IgD-negative memory B cell (primary cell): ENCODE data around the gene ROBO1. TPM values are rescaled to one million over a fixed set of nuclear protein-coding genes. Genes with fewer than 3 reads are reported as not detected.
"Not testable (repeated sequence)": the region's sequence is repeated elsewhere in the genome, so short reads cannot be mapped to it uniquely, and the experiment has no call there.

ENCODE experiments used
- H3K27ac Mint-ChIP-seq, 3 donors: one replicate each; pipeline ENCODE4 v1.8.0; 2020 to 2022; ENCODE audit warnings: mild to moderate bottlenecking in 3 of 3, mixed read lengths in 3 of 3, moderate library complexity in 1 of 3
- H3K27me3 Mint-ChIP-seq: one replicate; pipeline ENCODE4 v1.8.0; 2021; ENCODE audit warnings: mixed read lengths
- H3K36me3 Mint-ChIP-seq: one replicate; pipeline ENCODE4 v1.8.0; 2020; ENCODE audit warnings: mild to moderate bottlenecking, mixed read lengths
- H3K4me1 Mint-ChIP-seq, 3 donors: one replicate each; pipeline ENCODE4 v1.8.0; 2020 to 2022; ENCODE audit warnings: mixed read lengths in 3 of 3, mild to moderate bottlenecking in 1 of 3
- H3K4me3 Mint-ChIP-seq, 4 donors: one replicate each; pipeline ENCODE4 v1.8.0; 2020 to 2022; ENCODE audit warnings: mild to moderate bottlenecking in 4 of 4, mixed read lengths in 4 of 4, moderate library complexity in 3 of 4
- H3K9me3 Mint-ChIP-seq, 3 donors: one replicate each; pipeline ENCODE4 v1.8.0; 2020 to 2021; ENCODE audit warnings: mixed read lengths in 3 of 3, mild to moderate bottlenecking in 1 of 3
- polyA plus RNA-seq: library from polyadenylated mRNA; unstranded; fragments of 300-500 nt; fragmentation: Illumina TruSeq; gene quantifications from one replicate; pipeline ENCODE4 v1.2.3, GENCODE V29; 2021

ROBO1 gene
- polyA plus RNA-seq, 1 donor from 2014 or later = 2.3 TPM

- no peaks in the 10 kb centered on the region for H3K27me3 Mint-ChIP-seq
- H3K9me3 Mint-ChIP-seq = peaks cover 5 to 9% (median 9%) of the 10 kb centered on the region in 3 donors
- peaks cover 2% of the 10 kb centered on the region for H3K36me3 Mint-ChIP-seq
- no peak overlapping the region for H3K27ac Mint-ChIP-seq
- no peak overlapping the region for H3K4me3 Mint-ChIP-seq
- no peaks in the 10 kb centered on the region for H3K4me1 Mint-ChIP-seq
Observed at GRCh38 chr3:78741066-78741645, 1026.6 kb downstream of the ROBO1 start.

GRCh38 chr3:78738833-78739232 is 1029.0 kb downstream of the ROBO1 start:
- Mint-ChIP-seq H3K9me3 (peaks cover 0 to 9% (median 3%) of the 10 kb centered on the region in 3 donors), H3K27ac (no peak overlapping the region), H3K4me3 (no peak overlapping the region), H3K36me3 (no peaks in the 10 kb centered on the region), H3K4me1 (no peaks in the 10 kb centered on the region), H3K27me3 (no peaks in the 10 kb centered on the region)

- no peak overlapping the region for H3K27ac Mint-ChIP-seq
- H3K9me3 Mint-ChIP-seq = peaks cover 0 to 8% (median 3%) of the 10 kb centered on the region in 3 donors
- H3K4me3 Mint-ChIP-seq = no peak overlapping the region
- no peaks in the 10 kb centered on the region for H3K27me3 Mint-ChIP-seq
- H3K36me3 Mint-ChIP-seq = no peaks in the 10 kb centered on the region
- H3K4me1 Mint-ChIP-seq = no peaks in the 10 kb centered on the region
Observed at GRCh38 chr3:78737988-78738387, 1029.8 kb downstream of the ROBO1 start.

GRCh38 chr3:78736863-78737262 is 1030.9 kb downstream of the ROBO1 start:
- H3K36me3 Mint-ChIP-seq = no peaks in the 10 kb centered on the region
- H3K27me3 Mint-ChIP-seq = no peaks in the 10 kb centered on the region
- no peak overlapping the region for H3K27ac Mint-ChIP-seq
- no peak overlapping the region for H3K4me3 Mint-ChIP-seq
- no peaks in the 10 kb centered on the region for H3K4me1 Mint-ChIP-seq
- peaks cover 0 to 8% (median 3%) of the 10 kb centered on the region in 3 donors for H3K9me3 Mint-ChIP-seq

- H3K27ac Mint-ChIP-seq = no peak overlapping the region
- no peaks in the 10 kb centered on the region for H3K4me1 Mint-ChIP-seq
- H3K4me3 Mint-ChIP-seq = no peak overlapping the region
- no peaks in the 10 kb centered on the region for H3K36me3 Mint-ChIP-seq
- no peaks in the 10 kb centered on the region for H3K27me3 Mint-ChIP-seq
- peaks cover 0 to 8% (median 3%) of the 10 kb centered on the region in 3 donors for H3K9me3 Mint-ChIP-seq
Observed at GRCh38 chr3:78734048-78734637, 1033.7 kb downstream of the ROBO1 start.

GRCh38 chr3:78732893-78733292 is 1034.9 kb downstream of the ROBO1 start:
- Mint-ChIP-seq H3K27ac (no peak overlapping the region), H3K36me3 (peaks cover 1% of the 10 kb centered on the region), H3K27me3 (no peaks in the 10 kb centered on the region), H3K4me1 (no peaks in the 10 kb centered on the region), H3K4me3 (no peak overlapping the region), H3K9me3 (peaks cover 0 to 5% (median 2%) of the 10 kb centered on the region in 3 donors)

GRCh38 chr3:78732471-78732870 is 1035.3 kb downstream of the ROBO1 start:
- Mint-ChIP-seq H3K27me3 (no peaks in the 10 kb centered on the region), H3K4me3 (no peak overlapping the region), H3K36me3 (peaks cover 1% of the 10 kb centered on the region), H3K4me1 (no peaks in the 10 kb centered on the region), H3K9me3 (peaks cover 0 to 3% (median 2%) of the 10 kb centered on the region in 3 donors), H3K27ac (no peak overlapping the region)

- peaks cover 1% of the 10 kb centered on the region for H3K36me3 Mint-ChIP-seq
- no peak overlapping the region for H3K27ac Mint-ChIP-seq
- peaks cover 0 to 7% (median 2%) of the 10 kb centered on the region in 3 donors for H3K9me3 Mint-ChIP-seq
Observed at GRCh38 chr3:78729946-78730345, 1037.9 kb downstream of the ROBO1 start.

GRCh38 chr3:78728406-78729145 is 1039.2 kb downstream of the ROBO1 start:
- Mint-ChIP-seq H3K4me3 (no peak overlapping the region), H3K36me3 (peaks cover 1% of the 10 kb centered on the region), H3K27me3 (no peaks in the 10 kb centered on the region), H3K9me3 (peaks cover 1 to 7% (median 3%) of the 10 kb centered on the region in 3 donors), H3K4me1 (no peaks in the 10 kb centered on the region), H3K27ac (no peak overlapping the region)

More at GRCh38 chr3:78729946-78730345, 1037.9 kb downstream of the ROBO1 start:
- no peaks in the 10 kb centered on the region for H3K4me1 Mint-ChIP-seq
- no peak overlapping the region for H3K4me3 Mint-ChIP-seq
- no peaks in the 10 kb centered on the region for H3K27me3 Mint-ChIP-seq

GRCh38 chr3:78726545-78726944 is 1041.3 kb downstream of the ROBO1 start:
- H3K9me3 Mint-ChIP-seq = peaks cover 1 to 7% (median 3%) of the 10 kb centered on the region in 3 donors
- no peak overlapping the region for H3K27ac Mint-ChIP-seq
- peaks cover 1% of the 10 kb centered on the region for H3K36me3 Mint-ChIP-seq
- no peak overlapping the region for H3K4me3 Mint-ChIP-seq
- no peaks in the 10 kb centered on the region for H3K4me1 Mint-ChIP-seq
- no peaks in the 10 kb centered on the region for H3K27me3 Mint-ChIP-seq

GRCh38 chr3:78725703-78726246 is 1042.0 kb downstream of the ROBO1 start:
- peaks cover 3 to 7% (median 3%) of the 10 kb centered on the region in 3 donors for H3K9me3 Mint-ChIP-seq
- H3K4me3 Mint-ChIP-seq = no peak overlapping the region
- H3K4me1 Mint-ChIP-seq = no peaks in the 10 kb centered on the region
- peaks cover 1% of the 10 kb centered on the region for H3K36me3 Mint-ChIP-seq
- no peaks in the 10 kb centered on the region for H3K27me3 Mint-ChIP-seq
- H3K27ac Mint-ChIP-seq = no peak overlapping the region

GRCh38 chr3:78724859-78725258 is 1042.9 kb downstream of the ROBO1 start:
- Mint-ChIP-seq H3K4me3 (no peak overlapping the region), H3K27ac (no peak overlapping the region), H3K4me1 (no peaks in the 10 kb centered on the region), H3K27me3 (no peaks in the 10 kb centered on the region), H3K9me3 (peaks cover 3 to 7% (median 3%) of the 10 kb centered on the region in 3 donors), H3K36me3 (peaks cover 1% of the 10 kb centered on the region)

GRCh38 chr3:78724364-78724763 is 1043.4 kb downstream of the ROBO1 start:
- not testable (repeated sequence) for H3K9me3 Mint-ChIP-seq, H3K4me3 Mint-ChIP-seq, H3K4me1 Mint-ChIP-seq, H3K27me3 Mint-ChIP-seq, H3K36me3 Mint-ChIP-seq, H3K27ac Mint-ChIP-seq

GRCh38 chr3:78721771-78722543 is 1045.8 kb downstream of the ROBO1 start:
- Mint-ChIP-seq H3K9me3 (peaks cover 3 to 9% (median 3%) of the 10 kb centered on the region in 3 donors), H3K36me3 (no peaks in the 10 kb centered on the region), H3K4me1 (no peaks in the 10 kb centered on the region), H3K4me3 (no peak overlapping the region), H3K27ac (no peak overlapping the region), H3K27me3 (no peaks in the 10 kb centered on the region)

- H3K9me3 Mint-ChIP-seq = peaks cover 1 to 10% (median 6%) of the 10 kb centered on the region in 3 donors
- no peaks in the 10 kb centered on the region for H3K36me3 Mint-ChIP-seq
- H3K27ac Mint-ChIP-seq = no peak overlapping the region
- no peak overlapping the region for H3K4me3 Mint-ChIP-seq
- H3K27me3 Mint-ChIP-seq = no peaks in the 10 kb centered on the region
- no peaks in the 10 kb centered on the region for H3K4me1 Mint-ChIP-seq
Observed at GRCh38 chr3:78718707-78719106, 1049.1 kb downstream of the ROBO1 start.
